ENCODE measurements around the gene SDK2.

SDK2 gene

GRCh38 chr17:73352261-73352660 lies 292.0 kb downstream of the SDK2 start:
- TF ChIP-seq, protein P1, sequence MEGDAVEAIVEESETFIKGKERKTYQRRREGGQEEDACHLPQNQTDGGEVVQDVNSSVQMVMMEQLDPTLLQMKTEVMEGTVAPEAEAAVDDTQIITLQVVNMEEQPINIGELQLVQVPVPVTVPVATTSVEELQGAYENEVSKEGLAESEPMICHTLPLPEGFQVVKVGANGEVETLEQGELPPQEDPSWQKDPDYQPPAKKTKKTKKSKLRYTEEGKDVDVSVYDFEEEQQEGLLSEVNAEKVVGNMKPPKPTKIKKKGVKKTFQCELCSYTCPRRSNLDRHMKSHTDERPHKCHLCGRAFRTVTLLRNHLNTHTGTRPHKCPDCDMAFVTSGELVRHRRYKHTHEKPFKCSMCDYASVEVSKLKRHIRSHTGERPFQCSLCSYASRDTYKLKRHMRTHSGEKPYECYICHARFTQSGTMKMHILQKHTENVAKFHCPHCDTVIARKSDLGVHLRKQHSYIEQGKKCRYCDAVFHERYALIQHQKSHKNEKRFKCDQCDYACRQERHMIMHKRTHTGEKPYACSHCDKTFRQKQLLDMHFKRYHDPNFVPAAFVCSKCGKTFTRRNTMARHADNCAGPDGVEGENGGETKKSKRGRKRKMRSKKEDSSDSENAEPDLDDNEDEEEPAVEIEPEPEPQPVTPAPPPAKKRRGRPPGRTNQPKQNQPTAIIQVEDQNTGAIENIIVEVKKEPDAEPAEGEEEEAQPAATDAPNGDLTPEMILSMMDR (IDR thresholded peaks at IDR 0.05; ENCODE audit: insufficient read depth, missing control alignments): no peak
- FAIRE-seq: no peak
- DNase-seq (ENCODE audit: insufficient read length, low spot score): no peak

GRCh38 chr17:73351764-73352163 lies 292.5 kb downstream of the SDK2 start:
- DNase-seq (ENCODE audit: insufficient read length, low spot score): no peak
- TF ChIP-seq, protein P1 (IDR thresholded peaks at IDR 0.05; ENCODE audit: insufficient read depth, missing control alignments): no peak
- no peak for FAIRE-seq

DNA sequence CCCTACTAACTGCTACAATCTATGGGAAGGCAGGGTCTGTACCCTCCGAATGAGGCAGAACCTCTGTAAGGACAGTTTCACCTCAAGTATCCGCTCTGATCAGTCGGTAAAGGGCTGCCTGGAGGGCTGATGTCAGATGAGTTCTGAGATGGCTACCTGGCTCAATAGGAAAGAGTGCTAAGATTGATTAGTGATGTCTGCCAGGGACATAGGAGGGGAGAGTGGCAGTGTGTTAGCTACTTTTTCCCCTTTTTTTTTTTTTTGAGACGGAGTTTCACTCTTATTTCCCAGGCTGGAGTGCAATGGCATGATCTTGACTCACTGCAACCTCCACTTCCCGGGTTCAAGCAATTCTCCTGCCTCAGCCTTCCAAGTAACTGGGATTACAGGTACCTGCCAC lies 293.4 kb downstream of the SDK2 start:
- no peak for DNase-seq (ENCODE audit: insufficient read length, low spot score)
- no peak for FAIRE-seq
- TF ChIP-seq, protein P1 (IDR thresholded peaks at IDR 0.05; ENCODE audit: insufficient read depth, missing control alignments): no peak

DNA sequence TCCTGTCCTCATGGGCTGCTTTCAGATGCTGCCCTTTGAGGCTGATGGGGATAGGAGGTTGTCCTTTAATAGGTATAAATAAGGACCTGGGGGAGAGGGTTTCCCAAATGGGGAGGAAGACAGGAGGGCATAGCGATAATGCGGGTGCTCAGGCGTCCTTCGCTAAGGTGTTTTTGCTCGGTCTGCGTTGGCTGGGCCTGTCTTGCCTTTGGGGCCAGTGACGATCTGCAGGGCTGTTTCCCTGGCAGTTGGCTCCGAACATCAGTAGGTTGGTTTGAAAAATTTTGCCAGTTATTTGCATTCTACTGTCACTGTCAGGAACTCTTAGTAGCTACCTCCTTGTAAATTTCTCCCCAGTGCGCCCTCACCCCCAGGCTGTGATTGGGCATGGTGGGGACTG lies 294.6 kb downstream of the SDK2 start:
- TF ChIP-seq, protein P1 (IDR thresholded peaks at IDR 0.05; ENCODE audit: insufficient read depth, missing control alignments): no peak

GRCh38 chr17:73349138-73349537 lies 295.1 kb downstream of the SDK2 start:
- DNase-seq (ENCODE audit: insufficient read length, low spot score): no peak
- TF ChIP-seq, protein P1 (IDR thresholded peaks at IDR 0.05; ENCODE audit: insufficient read depth, missing control alignments): no peak
- no peak for FAIRE-seq

More for the DNA sequence above, 294.6 kb downstream of the SDK2 start:
- DNase-seq (ENCODE audit: insufficient read length, low spot score): no peak
- FAIRE-seq: no peak

DNA sequence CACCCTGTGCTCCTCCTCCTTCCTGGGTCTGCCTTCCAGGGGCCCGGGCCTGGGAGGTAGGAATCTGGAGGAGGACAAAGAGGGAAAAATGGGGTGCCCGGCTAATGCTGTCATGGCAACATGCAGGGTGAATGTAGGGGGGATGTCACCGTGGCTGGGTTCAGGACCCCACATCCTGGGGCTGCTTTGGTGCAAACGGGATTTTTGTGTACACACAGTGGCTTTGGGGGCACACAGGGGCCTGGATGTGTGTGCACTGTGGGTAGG lies 295.5 kb downstream of the SDK2 start:
- TF ChIP-seq, protein P1 (IDR thresholded peaks at IDR 0.05; ENCODE audit: insufficient read depth, missing control alignments): no peak
- no peak for FAIRE-seq

GRCh38 chr17:73348018-73348828 lies 296.0 kb downstream of the SDK2 start:
- FAIRE-seq (no peak), DNase-seq (ENCODE audit: insufficient read length, low spot score) (no peak)
- TF ChIP-seq, protein P1 (IDR thresholded peaks at IDR 0.05; ENCODE audit: insufficient read depth, missing control alignments): no peak

More for the DNA sequence above, 295.5 kb downstream of the SDK2 start:
- no peak for DNase-seq (ENCODE audit: insufficient read length, low spot score)
